ENCODE measurements around the gene UBE2QL1.

Gene UBE2QL1

GRCh38 chr5:6478793-6479192, 30.1 kb downstream of the UBE2QL1 start:
- Histone ChIP-seq H2AFZ (ENCODE audit: low read length, unreplicated experiment) (no peak overlapping the region), H3K79me2 (ENCODE audit: control insufficient read depth, insufficient read depth, low read length, unreplicated experiment) (no peaks in the 10 kb centered on the region), H3K27ac (ENCODE audit: low read depth, low read length) (no peak overlapping the region), H3K4me1 (ENCODE audit: control insufficient read depth, insufficient read depth, low read length, unreplicated experiment) (no peaks in the 10 kb centered on the region), H3K4me3 (ENCODE audit: low read depth, low read length) (no peak overlapping the region), H3K27me3 (ENCODE audit: insufficient read depth, low read length) (no peaks in the 10 kb centered on the region), H3K36me3 (ENCODE audit: insufficient read depth, low read length) (no peaks in the 10 kb centered on the region)

GRCh38 chr5:6480133-6481051, 31.7 kb downstream of the UBE2QL1 start:
- no peak overlapping the region for H3K4me3 ChIP-seq (ENCODE audit: low read depth, low read length)
- H3K4me1 ChIP-seq (ENCODE audit: control insufficient read depth, insufficient read depth, low read length, unreplicated experiment), result no peaks in the 10 kb centered on the region
- no peaks in the 10 kb centered on the region for H3K36me3 ChIP-seq (ENCODE audit: insufficient read depth, low read length)
- no peak overlapping the region for H2AFZ ChIP-seq (ENCODE audit: low read length, unreplicated experiment)
- H3K27me3 ChIP-seq (ENCODE audit: insufficient read depth, low read length), result 0 out of 2 replicates have a peak, but pooled peaks cover 2% of the 10 kb centered on the region
- H3K79me2 ChIP-seq (ENCODE audit: control insufficient read depth, insufficient read depth, low read length, unreplicated experiment), result no peaks in the 10 kb centered on the region
- H3K27ac ChIP-seq (ENCODE audit: low read depth, low read length), result no peak overlapping the region

- Histone ChIP-seq H3K4me1 (ENCODE audit: control insufficient read depth, insufficient read depth, low read length, unreplicated experiment) (no peaks in the 10 kb centered on the region), H3K27ac (ENCODE audit: low read depth, low read length) (no peak overlapping the region)
These were observed 34.1 kb downstream of the UBE2QL1 start for GRCh38 chr5:6482735-6483134.

GRCh38 chr5:6483880-6484382, 35.3 kb downstream of the UBE2QL1 start:
- Histone ChIP-seq H3K4me3 (ENCODE audit: low read depth, low read length) (no peak overlapping the region), H2AFZ (ENCODE audit: low read length, unreplicated experiment) (no peak overlapping the region), H3K36me3 (ENCODE audit: insufficient read depth, low read length) (no peaks in the 10 kb centered on the region), H3K79me2 (ENCODE audit: control insufficient read depth, insufficient read depth, low read length, unreplicated experiment) (no peaks in the 10 kb centered on the region), H3K27me3 (ENCODE audit: insufficient read depth, low read length) (peaks cover 17% of the 10 kb centered on the region), H3K4me1 (ENCODE audit: control insufficient read depth, insufficient read depth, low read length, unreplicated experiment) (no peaks in the 10 kb centered on the region), H3K27ac (ENCODE audit: low read depth, low read length) (no peak overlapping the region)

More at GRCh38 chr5:6482735-6483134, 34.1 kb downstream of the UBE2QL1 start:
- H3K27me3 ChIP-seq (ENCODE audit: insufficient read depth, low read length), result peaks cover 14% of the 10 kb centered on the region
- H2AFZ ChIP-seq (ENCODE audit: low read length, unreplicated experiment), result no peak overlapping the region
- no peak overlapping the region for H3K4me3 ChIP-seq (ENCODE audit: low read depth, low read length)
- H3K79me2 ChIP-seq (ENCODE audit: control insufficient read depth, insufficient read depth, low read length, unreplicated experiment), result no peaks in the 10 kb centered on the region
- H3K36me3 ChIP-seq (ENCODE audit: insufficient read depth, low read length), result no peaks in the 10 kb centered on the region

- Histone ChIP-seq H3K4me1 (ENCODE audit: control insufficient read depth, insufficient read depth, low read length, unreplicated experiment) (no peaks in the 10 kb centered on the region), H3K79me2 (ENCODE audit: control insufficient read depth, insufficient read depth, low read length, unreplicated experiment) (no peaks in the 10 kb centered on the region)
These were observed 35.8 kb downstream of the UBE2QL1 start for GRCh38 chr5:6484446-6484845.

GRCh38 chr5:6484899-6485298, 36.2 kb downstream of the UBE2QL1 start:
- no peaks in the 10 kb centered on the region for H3K79me2 ChIP-seq (ENCODE audit: control insufficient read depth, insufficient read depth, low read length, unreplicated experiment)
- H2AFZ ChIP-seq (ENCODE audit: low read length, unreplicated experiment), result no peak overlapping the region
- no peak overlapping the region for H3K4me3 ChIP-seq (ENCODE audit: low read depth, low read length)
- H3K27ac ChIP-seq (ENCODE audit: low read depth, low read length), result no peak overlapping the region
- no peaks in the 10 kb centered on the region for H3K36me3 ChIP-seq (ENCODE audit: insufficient read depth, low read length)
- H3K4me1 ChIP-seq (ENCODE audit: control insufficient read depth, insufficient read depth, low read length, unreplicated experiment), result no peaks in the 10 kb centered on the region
- peaks cover 17% of the 10 kb centered on the region for H3K27me3 ChIP-seq (ENCODE audit: insufficient read depth, low read length)

More at GRCh38 chr5:6484446-6484845, 35.8 kb downstream of the UBE2QL1 start:
- Histone ChIP-seq H3K27me3 (ENCODE audit: insufficient read depth, low read length) (peaks cover 17% of the 10 kb centered on the region), H3K36me3 (ENCODE audit: insufficient read depth, low read length) (no peaks in the 10 kb centered on the region), H2AFZ (ENCODE audit: low read length, unreplicated experiment) (no peak overlapping the region), H3K4me3 (ENCODE audit: low read depth, low read length) (no peak overlapping the region), H3K27ac (ENCODE audit: low read depth, low read length) (no peak overlapping the region)

- no peaks in the 10 kb centered on the region for H3K36me3 ChIP-seq (ENCODE audit: insufficient read depth, low read length)
- H3K4me1 ChIP-seq (ENCODE audit: control insufficient read depth, insufficient read depth, low read length, unreplicated experiment), result no peaks in the 10 kb centered on the region
- H3K79me2 ChIP-seq (ENCODE audit: control insufficient read depth, insufficient read depth, low read length, unreplicated experiment), result no peaks in the 10 kb centered on the region
- peaks cover 21% of the 10 kb centered on the region for H3K27me3 ChIP-seq (ENCODE audit: insufficient read depth, low read length)
- H3K27ac ChIP-seq (ENCODE audit: low read depth, low read length), result no peak overlapping the region
- no peak overlapping the region for H3K4me3 ChIP-seq (ENCODE audit: low read depth, low read length)
- H2AFZ ChIP-seq (ENCODE audit: low read length, unreplicated experiment), result no peak overlapping the region
These were observed 36.8 kb downstream of the UBE2QL1 start for GRCh38 chr5:6485441-6485840.

- no peaks in the 10 kb centered on the region for H3K79me2 ChIP-seq (ENCODE audit: control insufficient read depth, insufficient read depth, low read length, unreplicated experiment)
These were observed 37.4 kb downstream of the UBE2QL1 start for GRCh38 chr5:6486074-6486473.

GRCh38 chr5:6487081-6487480, 38.4 kb downstream of the UBE2QL1 start:
- no peaks in the 10 kb centered on the region for H3K4me1 ChIP-seq (ENCODE audit: control insufficient read depth, insufficient read depth, low read length, unreplicated experiment)
- no peak overlapping the region for H2AFZ ChIP-seq (ENCODE audit: low read length, unreplicated experiment)
- H3K27ac ChIP-seq (ENCODE audit: low read depth, low read length), result no peak overlapping the region
- H3K79me2 ChIP-seq (ENCODE audit: control insufficient read depth, insufficient read depth, low read length, unreplicated experiment), result no peaks in the 10 kb centered on the region
- H3K27me3 ChIP-seq (ENCODE audit: insufficient read depth, low read length), result peaks cover 23% of the 10 kb centered on the region
- no peak overlapping the region for H3K4me3 ChIP-seq (ENCODE audit: low read depth, low read length)
- H3K36me3 ChIP-seq (ENCODE audit: insufficient read depth, low read length), result no peaks in the 10 kb centered on the region

More at GRCh38 chr5:6486074-6486473, 37.4 kb downstream of the UBE2QL1 start:
- Histone ChIP-seq H2AFZ (ENCODE audit: low read length, unreplicated experiment) (no peak overlapping the region), H3K27me3 (ENCODE audit: insufficient read depth, low read length) (peaks cover 21% of the 10 kb centered on the region), H3K4me3 (ENCODE audit: low read depth, low read length) (no peak overlapping the region), H3K36me3 (ENCODE audit: insufficient read depth, low read length) (no peaks in the 10 kb centered on the region), H3K4me1 (ENCODE audit: control insufficient read depth, insufficient read depth, low read length, unreplicated experiment) (no peaks in the 10 kb centered on the region), H3K27ac (ENCODE audit: low read depth, low read length) (no peak overlapping the region)

GRCh38 chr5:6488021-6488420, 39.4 kb downstream of the UBE2QL1 start:
- Histone ChIP-seq H3K4me3 (ENCODE audit: low read depth, low read length) (no peak overlapping the region), H2AFZ (ENCODE audit: low read length, unreplicated experiment) (no peak overlapping the region), H3K79me2 (ENCODE audit: control insufficient read depth, insufficient read depth, low read length, unreplicated experiment) (no peaks in the 10 kb centered on the region), H3K27ac (ENCODE audit: low read depth, low read length) (no peak overlapping the region), H3K4me1 (ENCODE audit: control insufficient read depth, insufficient read depth, low read length, unreplicated experiment) (no peaks in the 10 kb centered on the region), H3K27me3 (ENCODE audit: insufficient read depth, low read length) (peaks cover 26% of the 10 kb centered on the region), H3K36me3 (ENCODE audit: insufficient read depth, low read length) (no peaks in the 10 kb centered on the region)
